NCI-H2171 (cell line): ENCODE data around the gene SEC14L3.

Experiments
- DNase-seq: peaks from one replicate; lab custom pipeline; 2025; lab: John Stamatoyannopoulos, UW

SEC14L3 gene

GRCh38 chr22:30444632-30445437, 27.0 kb downstream of the SEC14L3 start:
- DNase-seq = no peak

DNA sequence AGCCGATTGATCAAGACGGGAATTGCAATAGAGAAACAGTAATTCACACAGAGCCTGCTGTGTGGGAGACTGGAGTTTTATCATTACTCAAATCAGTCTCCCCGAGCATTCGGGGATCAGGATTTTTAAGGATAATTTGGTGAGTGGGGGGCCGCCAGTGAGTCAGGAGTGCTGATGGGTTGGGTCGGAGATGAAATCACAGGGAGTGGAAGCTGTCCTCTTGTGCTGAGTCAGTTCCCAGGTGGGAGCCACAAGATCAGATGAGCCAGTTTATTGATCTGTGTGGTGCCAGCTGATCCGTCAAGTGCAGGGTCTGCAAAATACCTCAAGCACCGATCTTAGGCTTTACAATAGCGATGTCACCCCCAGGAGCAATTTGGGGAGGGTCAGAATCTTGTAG, 30.7 kb downstream of the SEC14L3 start:
- DNase-seq = no peak

- DNase-seq = no peak
Observed at GRCh38 chr22:30439836-30440235, 32.0 kb downstream of the SEC14L3 start.

DNA sequence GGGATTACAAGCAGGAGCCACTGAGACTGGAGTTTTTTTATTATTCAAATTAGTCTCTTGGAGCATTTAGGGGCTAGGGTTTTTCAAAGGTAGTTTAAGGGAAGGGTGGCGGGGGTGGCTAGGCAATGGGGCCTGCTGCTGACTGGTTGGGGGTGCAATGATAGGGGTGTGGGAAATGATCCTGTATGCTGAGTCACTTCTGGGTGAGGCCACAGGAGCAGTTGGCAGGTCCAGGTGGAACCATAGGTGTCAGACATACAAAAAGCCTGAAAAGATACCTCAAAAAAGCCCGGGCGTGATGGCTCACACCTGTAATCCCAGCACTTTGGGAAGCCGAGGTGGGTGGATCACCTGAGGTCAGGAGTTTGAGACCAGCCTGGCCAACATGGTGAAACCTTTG, 32.6 kb downstream of the SEC14L3 start:
- DNase-seq = no peak

- DNase-seq = no peak
Observed at GRCh38 chr22:30438559-30438958, 33.3 kb downstream of the SEC14L3 start.

GRCh38 chr22:30436196-30436595, 35.6 kb downstream of the SEC14L3 start:
- DNase-seq = no peak

GRCh38 chr22:30435674-30436126, 36.1 kb downstream of the SEC14L3 start:
- peak; percentile 72 for DNase-seq

GRCh38 chr22:30434843-30435242, 37.0 kb downstream of the SEC14L3 start:
- DNase-seq = no peak

DNA sequence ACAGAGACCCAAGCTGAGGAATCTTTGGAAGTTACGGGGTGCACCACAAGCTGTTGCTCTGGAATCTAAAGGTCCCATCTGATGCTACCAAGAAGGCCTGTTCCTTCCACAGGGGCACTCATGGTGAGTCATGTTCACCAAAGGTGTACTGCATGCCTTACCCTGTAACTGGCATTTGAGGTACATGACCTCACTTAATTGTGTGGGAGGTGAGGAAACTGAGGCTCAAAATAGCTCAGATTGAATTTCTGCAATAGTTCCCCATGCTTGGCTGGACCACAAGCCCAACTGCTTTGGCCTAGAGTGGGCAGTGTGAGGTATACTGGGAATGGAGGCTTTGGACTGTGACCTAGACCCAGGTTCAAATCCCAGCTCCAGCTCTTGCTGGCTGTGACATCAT, 38.0 kb downstream of the SEC14L3 start:
- no peak for DNase-seq

GRCh38 chr22:30433227-30433626, 38.6 kb downstream of the SEC14L3 start:
- no peak for DNase-seq

GRCh38 chr22:30432520-30432919, 39.3 kb downstream of the SEC14L3 start:
- DNase-seq = no peak

GRCh38 chr22:30432096-30432495, 39.7 kb downstream of the SEC14L3 start:
- no peak for DNase-seq

DNA sequence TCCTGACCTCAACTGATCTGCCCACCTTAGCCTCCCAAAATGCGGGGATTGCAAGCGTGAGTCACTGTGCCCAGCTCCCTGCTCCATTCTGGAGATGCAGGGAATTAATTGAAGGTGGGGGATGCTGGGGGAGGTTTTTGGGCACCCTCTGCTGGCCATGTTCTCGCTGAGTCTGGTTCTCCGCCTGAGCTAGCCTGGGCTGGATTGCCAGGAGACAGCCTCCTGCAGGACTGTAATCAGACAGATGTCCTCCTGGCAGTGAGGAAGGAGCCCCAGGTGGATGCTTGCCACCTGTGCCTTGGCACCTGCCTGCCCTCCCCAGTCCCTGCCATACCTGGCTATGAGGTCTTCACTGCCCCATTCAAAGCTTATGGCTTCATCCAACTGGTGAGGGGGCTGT, 40.9 kb downstream of the SEC14L3 start:
- DNase-seq = no peak

- DNase-seq = no peak
Observed at GRCh38 chr22:30429887-30430286, 41.9 kb downstream of the SEC14L3 start.

- no peak for DNase-seq
Observed at GRCh38 chr22:30427871-30428270, 43.9 kb downstream of the SEC14L3 start.

DNA sequence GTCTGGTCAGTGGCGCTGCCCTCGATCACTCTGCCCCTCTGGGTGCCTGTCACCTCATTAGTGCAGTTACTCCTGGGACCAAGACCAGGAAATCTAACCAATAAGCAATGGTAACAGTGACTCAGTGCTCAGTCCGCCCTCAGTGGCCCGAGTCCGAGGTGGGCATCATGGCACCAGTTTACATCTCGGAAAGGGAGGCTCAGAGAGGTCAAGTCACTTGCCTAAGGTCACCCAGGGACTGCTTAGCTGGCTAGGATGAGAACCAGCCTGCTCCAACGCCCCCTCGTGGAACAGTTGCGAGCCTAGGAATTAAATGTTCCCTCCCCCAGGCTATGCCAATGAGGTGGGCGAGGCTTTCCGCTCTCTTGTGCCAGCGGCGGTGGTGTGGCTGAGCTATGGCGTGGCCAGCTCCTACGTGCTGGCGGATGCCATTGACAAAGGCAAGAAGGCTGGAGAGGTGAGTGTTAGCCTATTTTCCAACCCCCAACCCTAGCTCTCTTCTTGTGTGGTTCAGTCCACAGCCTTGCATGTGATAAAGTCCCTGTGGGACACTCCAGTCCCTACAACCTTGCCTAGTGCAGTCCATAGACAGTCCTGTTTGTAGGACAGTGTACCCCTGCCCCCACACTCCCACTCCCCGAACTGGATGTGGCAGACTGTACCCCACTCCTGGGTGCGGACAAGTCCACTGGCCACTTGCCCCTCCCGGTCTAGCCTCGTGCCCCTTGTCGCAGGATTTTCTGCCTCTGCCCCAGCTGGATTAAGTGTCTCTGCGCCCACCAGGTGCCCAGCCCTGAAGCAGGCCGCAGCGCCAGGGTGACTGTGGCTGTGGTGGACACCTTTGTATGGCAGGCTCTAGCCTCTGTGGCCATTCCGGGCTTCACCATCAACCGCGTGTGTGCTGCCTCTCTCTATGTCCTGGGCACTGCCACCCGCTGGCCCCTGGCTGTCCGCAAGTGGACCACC, 45.1 kb downstream of the SEC14L3 start:
- peak; percentile 51 for DNase-seq

GRCh38 chr22:30425616-30426387, 46.0 kb downstream of the SEC14L3 start, which contains the start of gene MTFP1:
Gene MTFP1, plus strand, starts transcription at chr22:30425768. Its CDS starts 112 bp downstream, at chr22:30425880.
- DNase-seq = peak; percentile 62

DNA sequence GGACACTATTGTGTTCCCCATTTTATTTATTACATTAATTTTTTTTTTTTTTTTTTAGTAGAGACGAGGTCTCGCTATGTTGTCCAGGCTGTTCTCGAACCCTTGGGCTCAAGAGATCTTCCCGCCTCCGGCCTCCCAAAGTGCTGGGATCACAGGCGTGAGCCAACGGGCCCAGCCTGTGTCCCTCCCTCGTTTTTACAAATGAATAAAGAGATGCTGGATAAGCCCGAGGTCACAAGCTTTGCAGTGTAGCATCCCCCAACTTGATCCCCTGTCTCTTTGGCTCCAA, 46.5 kb downstream of the SEC14L3 start:
- no peak for DNase-seq

- DNase-seq = no peak
Observed at GRCh38 chr22:30424534-30425326, 47.1 kb downstream of the SEC14L3 start.

GRCh38 chr22:30423959-30424533, 47.8 kb downstream of the SEC14L3 start:
- peak; percentile 99 for DNase-seq
